ENCODE data around the gene BCDIN3D. TPM values are rescaled to one million over a fixed set of nuclear protein-coding genes. Genes with fewer than 3 reads are reported as not detected.

Gene BCDIN3D
- total and polyA plus RNA-seq, 9 of the 15 experiments (the other 6 are each of a cell fraction or from before 2014, with no cell fraction given), result 3.7 to 6.9 (median 5.6) TPM

DNA sequence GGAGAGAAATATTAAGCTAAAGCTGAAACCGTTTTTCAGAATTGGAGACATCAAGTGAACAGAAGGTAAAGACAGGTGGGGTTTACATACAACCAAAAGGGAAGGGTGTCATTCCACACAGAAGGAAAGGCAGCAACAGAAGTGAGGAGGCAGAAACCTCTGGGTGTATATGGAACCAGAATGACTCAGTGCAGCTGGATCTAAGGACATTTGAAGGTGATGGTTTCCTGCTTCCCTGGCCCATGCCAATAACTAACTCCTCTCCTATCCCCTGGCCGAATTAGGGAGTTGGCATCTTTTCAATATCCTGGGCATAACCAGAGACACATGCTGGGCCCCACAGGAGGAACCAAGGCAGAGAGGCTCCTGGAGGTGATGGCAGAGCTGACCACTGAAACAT, 23.1 kb downstream of the BCDIN3D start:
- in situ Hi-C loops (cut with MboI) (no loop called here), intact Hi-C loops (cut with micrococcal nuclease) (no loop called here)
- Histone ChIP-seq H3K4me1 (replicated peaks in 1 of 2; ENCODE audit: control insufficient read depth in 2 of 2, insufficient read depth in 2 of 2, low read length in 2 of 2) (peaks cover 2 to 5% of the 10 kb centered on the region in 2 experiments; a peak in 2 of 5 replicates), H3K4me3 (no peak overlapping the region), H3K9ac (ENCODE audit: insufficient read depth in 1 of 2, low read depth in 2 of 2, low read length in 2 of 2) (no peak overlapping the region; a peak in 1 of 4 replicates), H3K9me1 (ENCODE audit: control insufficient read depth, insufficient read depth, low read length) (no peaks in the 10 kb centered on the region), H4K20me1 (replicated peaks; ENCODE audit: control insufficient read depth, insufficient read depth, low read length) (0 out of 2 replicates have a peak, but pooled peaks cover 3% of the 10 kb centered on the region), H3K27ac (ENCODE audit: extremely low read depth, low read depth, low read length) (no peak overlapping the region), H3K36me3 (ENCODE audit: control insufficient read depth, insufficient read depth, low read length) (peaks cover 3% of the 10 kb centered on the region; the same call in 2 of the 3 replicates), H3K9me3 (replicated peaks; ENCODE audit: control insufficient read depth, insufficient read depth, low read depth, low read length) (no peaks in the 10 kb centered on the region), H3K27me3 (ENCODE audit: control insufficient read depth in 2 of 2, insufficient read depth in 2 of 2, low read length in 2 of 2) (no peaks in the 10 kb centered on the region), H3K4me2 (ENCODE audit: insufficient read depth, low read length) (no peak overlapping the region), H3K79me2 (ENCODE audit: control insufficient read depth, insufficient read depth, low read length) (no peaks in the 10 kb centered on the region; the same call in 2 of the 3 replicates), H2AFZ (ENCODE audit: low read depth, low read length) (no peak overlapping the region)
- DNase-seq (ENCODE audit: extremely low read depth in 1 of 4, low spot score in 3 of 4), result no peak
- ChIA-PET CTCF (ENCODE audit: low intra/inter-chr PET ratio) (no interaction called here), POLR2A (interaction anchor here (0.7 to 1.8 kb wide), 3 partner anchors 9 to 76 kb away, joined by 4 to 9 read pairs (median 4); partner anchors contain the start of gene NCKAP5L)
- no peak for ATAC-seq
- peak; percentile 41; the same call in 1 of the 2 replicates for TF ChIP-seq ESRRA (IDR thresholded peaks at IDR 0.05; ENCODE audit: borderline replicate concordance, low read depth)
- 0 out of 2 replicates have a peak, but pooled peaks have one; percentile 21 for TF ChIP-seq FOSL1 (tag; conservative IDR thresholded peaks at IDR 0.05)
- TF ChIP-seq, protein P1, sequence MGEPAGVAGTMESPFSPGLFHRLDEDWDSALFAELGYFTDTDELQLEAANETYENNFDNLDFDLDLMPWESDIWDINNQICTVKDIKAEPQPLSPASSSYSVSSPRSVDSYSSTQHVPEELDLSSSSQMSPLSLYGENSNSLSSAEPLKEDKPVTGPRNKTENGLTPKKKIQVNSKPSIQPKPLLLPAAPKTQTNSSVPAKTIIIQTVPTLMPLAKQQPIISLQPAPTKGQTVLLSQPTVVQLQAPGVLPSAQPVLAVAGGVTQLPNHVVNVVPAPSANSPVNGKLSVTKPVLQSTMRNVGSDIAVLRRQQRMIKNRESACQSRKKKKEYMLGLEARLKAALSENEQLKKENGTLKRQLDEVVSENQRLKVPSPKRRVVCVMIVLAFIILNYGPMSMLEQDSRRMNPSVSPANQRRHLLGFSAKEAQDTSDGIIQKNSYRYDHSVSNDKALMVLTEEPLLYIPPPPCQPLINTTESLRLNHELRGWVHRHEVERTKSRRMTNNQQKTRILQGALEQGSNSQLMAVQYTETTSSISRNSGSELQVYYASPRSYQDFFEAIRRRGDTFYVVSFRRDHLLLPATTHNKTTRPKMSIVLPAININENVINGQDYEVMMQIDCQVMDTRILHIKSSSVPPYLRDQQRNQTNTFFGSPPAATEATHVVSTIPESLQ (CRISPR knock-in tag; IDR thresholded peaks at IDR 0.05), result no peak
- FAIRE-seq, result peak; percentile 48
- WGBS (ENCODE audit: insufficient coverage, low coverage, missing lambda C conversion rate), result 13% methylated on average over 2 of the region's 2 CpGs
- no TSS peak for BruUV-seq (replicated peaks)
